ENCODE results near the gene GRIA4. TPM values are rescaled to one million over a fixed set of nuclear protein-coding genes. Genes with fewer than 3 reads are reported as not detected.

The GRIA4 gene
- total and polyA plus RNA-seq, 4 donors = 0.38 to 3.7 TPM; not detected in 2

GRCh38 chr11:105648762-105649161, 38.9 kb downstream of the GRIA4 start:
- H3K27ac ChIP-seq (ENCODE audit: low read depth in 1 of 2, low read length in 2 of 2) = no peak overlapping the region
- WGBS, 2 donors = 77 to 78% methylated on average over 4 of the region's 4 CpGs
- H3K27me3 ChIP-seq (ENCODE audit: control insufficient read depth in 1 of 2, insufficient read depth in 2 of 2, low read length in 1 of 2) = no peaks in the 10 kb centered on the region
- H3K4me3 ChIP-seq (ENCODE audit: low read length in 2 of 2) = no peak overlapping the region
- intact Hi-C loops (cut with DNase I) = no loop called here
- no peaks in the 10 kb centered on the region for H3K4me1 ChIP-seq (ENCODE audit: control insufficient read depth in 1 of 2, insufficient read depth in 2 of 2, low read length in 2 of 2)
- no peaks in the 10 kb centered on the region for H3K36me3 ChIP-seq (ENCODE audit: control insufficient read depth in 1 of 2, insufficient read depth in 2 of 2, low read length in 1 of 2)
- H3K9me3 ChIP-seq (ENCODE audit: control insufficient read depth, low read length) = no peaks in the 10 kb centered on the region
- DNase-seq = no peak
- ATAC-seq (ENCODE audit: low FRiP score) = no peak

- no peaks in the 10 kb centered on the region for H3K4me1 ChIP-seq (ENCODE audit: control insufficient read depth in 1 of 2, insufficient read depth in 2 of 2, low read length in 2 of 2)
- intact Hi-C loops (cut with DNase I) = no loop called here
- 82 to 85% methylated on average over 4 of the region's 4 CpGs for WGBS, 2 donors
Measured at GRCh38 chr11:105665281-105665680, 55.4 kb downstream of the GRIA4 start.

GRCh38 chr11:105667441-105667840, 57.6 kb downstream of the GRIA4 start:
- intact Hi-C loops (cut with DNase I) = no loop called here
- no peak overlapping the region for H3K4me3 ChIP-seq (ENCODE audit: low read length in 2 of 2)
- 88 to 91% methylated on average over 1 of the region's 1 CpG for WGBS, 2 donors
- no peaks in the 10 kb centered on the region for H3K4me1 ChIP-seq (ENCODE audit: control insufficient read depth in 1 of 2, insufficient read depth in 2 of 2, low read length in 2 of 2)
- H3K27ac ChIP-seq (ENCODE audit: low read depth in 1 of 2, low read length in 2 of 2) = no peak overlapping the region
- no peaks in the 10 kb centered on the region for H3K27me3 ChIP-seq (ENCODE audit: control insufficient read depth in 1 of 2, insufficient read depth in 2 of 2, low read length in 1 of 2)
- H3K36me3 ChIP-seq (ENCODE audit: control insufficient read depth in 1 of 2, insufficient read depth in 2 of 2, low read length in 1 of 2) = no peaks in the 10 kb centered on the region
- no peaks in the 10 kb centered on the region for H3K9me3 ChIP-seq (ENCODE audit: control insufficient read depth, low read length)
- ATAC-seq (ENCODE audit: low FRiP score) (no peak), DNase-seq (no peak)

More at GRCh38 chr11:105665281-105665680, 55.4 kb downstream of the GRIA4 start:
- Histone ChIP-seq H3K27ac (ENCODE audit: low read depth in 1 of 2, low read length in 2 of 2) (no peak overlapping the region), H3K27me3 (ENCODE audit: control insufficient read depth in 1 of 2, insufficient read depth in 2 of 2, low read length in 1 of 2) (no peaks in the 10 kb centered on the region), H3K4me3 (ENCODE audit: low read length in 2 of 2) (no peak overlapping the region), H3K36me3 (ENCODE audit: control insufficient read depth in 1 of 2, insufficient read depth in 2 of 2, low read length in 1 of 2) (no peaks in the 10 kb centered on the region), H3K9me3 (ENCODE audit: control insufficient read depth, low read length) (no peaks in the 10 kb centered on the region)
- ATAC-seq (ENCODE audit: low FRiP score) (no peak), DNase-seq (no peak)

GRCh38 chr11:105670811-105671210, 60.9 kb downstream of the GRIA4 start:
- Histone ChIP-seq H3K4me1 (ENCODE audit: control insufficient read depth in 1 of 2, insufficient read depth in 2 of 2, low read length in 2 of 2) (no peaks in the 10 kb centered on the region), H3K27ac (ENCODE audit: low read depth in 1 of 2, low read length in 2 of 2) (no peak overlapping the region), H3K36me3 (ENCODE audit: control insufficient read depth in 1 of 2, insufficient read depth in 2 of 2, low read length in 1 of 2) (no peaks in the 10 kb centered on the region), H3K27me3 (ENCODE audit: control insufficient read depth in 1 of 2, insufficient read depth in 2 of 2, low read length in 1 of 2) (no peaks in the 10 kb centered on the region), H3K4me3 (ENCODE audit: low read length in 2 of 2) (no peak overlapping the region), H3K9me3 (ENCODE audit: control insufficient read depth, low read length) (no peaks in the 10 kb centered on the region)
- intact Hi-C loops (cut with DNase I) = no loop called here
- no peak for ATAC-seq (ENCODE audit: low FRiP score)
- no peak for DNase-seq

- no peak overlapping the region for H3K27ac ChIP-seq (ENCODE audit: low read depth in 1 of 2, low read length in 2 of 2)
- no peaks in the 10 kb centered on the region for H3K9me3 ChIP-seq (ENCODE audit: control insufficient read depth, low read length)
- 12 to 17% methylated on average over 3 of the region's 3 CpGs for WGBS, 2 donors
- H3K4me1 ChIP-seq (ENCODE audit: control insufficient read depth in 1 of 2, insufficient read depth in 2 of 2, low read length in 2 of 2) = no peaks in the 10 kb centered on the region
- intact Hi-C loops (cut with DNase I) = no loop called here
- no peaks in the 10 kb centered on the region for H3K27me3 ChIP-seq (ENCODE audit: control insufficient read depth in 1 of 2, insufficient read depth in 2 of 2, low read length in 1 of 2)
- no peak overlapping the region for H3K4me3 ChIP-seq (ENCODE audit: low read length in 2 of 2)
- ATAC-seq (ENCODE audit: low FRiP score) (no peak), DNase-seq (peak in 1 of 2 donors; percentile 38)
- no peaks in the 10 kb centered on the region for H3K36me3 ChIP-seq (ENCODE audit: control insufficient read depth in 1 of 2, insufficient read depth in 2 of 2, low read length in 1 of 2)
Measured at GRCh38 chr11:105673089-105673488, 63.2 kb downstream of the GRIA4 start.

- DNase-seq (no peak), ATAC-seq (ENCODE audit: low FRiP score) (no peak)
- Histone ChIP-seq H3K27ac (ENCODE audit: low read depth in 1 of 2, low read length in 2 of 2) (no peak overlapping the region), H3K27me3 (ENCODE audit: control insufficient read depth in 1 of 2, insufficient read depth in 2 of 2, low read length in 1 of 2) (no peaks in the 10 kb centered on the region), H3K4me1 (ENCODE audit: control insufficient read depth in 1 of 2, insufficient read depth in 2 of 2, low read length in 2 of 2) (no peaks in the 10 kb centered on the region), H3K9me3 (ENCODE audit: control insufficient read depth, low read length) (no peaks in the 10 kb centered on the region), H3K4me3 (ENCODE audit: low read length in 2 of 2) (no peak overlapping the region), H3K36me3 (ENCODE audit: control insufficient read depth in 1 of 2, insufficient read depth in 2 of 2, low read length in 1 of 2) (no peaks in the 10 kb centered on the region)
- WGBS, 2 donors = 77 to 79% methylated on average over 2 of the region's 2 CpGs
- intact Hi-C loops (cut with DNase I) = no loop called here
Measured at GRCh38 chr11:105689631-105690030, 79.8 kb downstream of the GRIA4 start.

- intact Hi-C loops (cut with DNase I) = no loop called here
- H3K36me3 ChIP-seq (ENCODE audit: control insufficient read depth in 1 of 2, insufficient read depth in 2 of 2, low read length in 1 of 2) = no peaks in the 10 kb centered on the region
- H3K4me3 ChIP-seq (ENCODE audit: low read length in 2 of 2) = no peak overlapping the region
- ATAC-seq (ENCODE audit: low FRiP score) (no peak), DNase-seq (no peak)
- H3K9me3 ChIP-seq (ENCODE audit: control insufficient read depth, low read length) = no peaks in the 10 kb centered on the region
- no peak overlapping the region for H3K27ac ChIP-seq (ENCODE audit: low read depth in 1 of 2, low read length in 2 of 2)
- H3K27me3 ChIP-seq (ENCODE audit: control insufficient read depth in 1 of 2, insufficient read depth in 2 of 2, low read length in 1 of 2) = no peaks in the 10 kb centered on the region
- no peaks in the 10 kb centered on the region for H3K4me1 ChIP-seq (ENCODE audit: control insufficient read depth in 1 of 2, insufficient read depth in 2 of 2, low read length in 2 of 2)
- whole genome bisulfite sequencing, 2 donors = 55 to 66% methylated on average over 1 of the region's 1 CpG
Measured at GRCh38 chr11:105690467-105690866, 80.6 kb downstream of the GRIA4 start.

- Histone ChIP-seq H3K4me3 (ENCODE audit: low read length in 2 of 2) (no peak overlapping the region), H3K36me3 (ENCODE audit: control insufficient read depth in 1 of 2, insufficient read depth in 2 of 2, low read length in 1 of 2) (no peaks in the 10 kb centered on the region), H3K9me3 (ENCODE audit: control insufficient read depth, low read length) (no peaks in the 10 kb centered on the region), H3K4me1 (ENCODE audit: control insufficient read depth in 1 of 2, insufficient read depth in 2 of 2, low read length in 2 of 2) (no peaks in the 10 kb centered on the region), H3K27ac (ENCODE audit: low read depth in 1 of 2, low read length in 2 of 2) (no peak overlapping the region), H3K27me3 (ENCODE audit: control insufficient read depth in 1 of 2, insufficient read depth in 2 of 2, low read length in 1 of 2) (no peaks in the 10 kb centered on the region)
- no peak for DNase-seq
- ATAC-seq (ENCODE audit: low FRiP score) = no peak
- 40 to 47% methylated on average over 2 of the region's 2 CpGs for WGBS, 2 donors
- intact Hi-C loops (cut with DNase I) = no loop called here
Measured at GRCh38 chr11:105693075-105693759, 83.3 kb downstream of the GRIA4 start.

GRCh38 chr11:105696000-105696399, 86.1 kb downstream of the GRIA4 start:
- no peaks in the 10 kb centered on the region for H3K9me3 ChIP-seq (ENCODE audit: control insufficient read depth, low read length)
- no peak overlapping the region for H3K27ac ChIP-seq (ENCODE audit: low read depth in 1 of 2, low read length in 2 of 2)
- ATAC-seq (ENCODE audit: low FRiP score) (no peak), DNase-seq (no peak)
- intact Hi-C loops (cut with DNase I) = no loop called here
- 78 to 87% methylated on average over 2 of the region's 2 CpGs for WGBS, 2 donors
- no peaks in the 10 kb centered on the region for H3K4me1 ChIP-seq (ENCODE audit: control insufficient read depth in 1 of 2, insufficient read depth in 2 of 2, low read length in 2 of 2)
- no peaks in the 10 kb centered on the region for H3K27me3 ChIP-seq (ENCODE audit: control insufficient read depth in 1 of 2, insufficient read depth in 2 of 2, low read length in 1 of 2)
- H3K4me3 ChIP-seq (ENCODE audit: low read length in 2 of 2) = no peak overlapping the region
- H3K36me3 ChIP-seq (ENCODE audit: control insufficient read depth in 1 of 2, insufficient read depth in 2 of 2, low read length in 1 of 2) = no peaks in the 10 kb centered on the region

All from aorta (tissue), 5 donors.